ENCODE data around the gene AGPAT4. TPM values are rescaled to one million over a fixed set of nuclear protein-coding genes. Genes with fewer than 3 reads are reported as not detected.
A peak's percentile ranks its signal among the peaks of the same experiment; 100 is the strongest.
"Not testable (repeated sequence)": the region's sequence is repeated elsewhere in the genome, so short reads cannot be mapped to it uniquely, and the experiment has no call there.

The AGPAT4 gene
- total RNA-seq, 2 donors from 2014 or later, result 3.6 to 9.2 TPM

DNA sequence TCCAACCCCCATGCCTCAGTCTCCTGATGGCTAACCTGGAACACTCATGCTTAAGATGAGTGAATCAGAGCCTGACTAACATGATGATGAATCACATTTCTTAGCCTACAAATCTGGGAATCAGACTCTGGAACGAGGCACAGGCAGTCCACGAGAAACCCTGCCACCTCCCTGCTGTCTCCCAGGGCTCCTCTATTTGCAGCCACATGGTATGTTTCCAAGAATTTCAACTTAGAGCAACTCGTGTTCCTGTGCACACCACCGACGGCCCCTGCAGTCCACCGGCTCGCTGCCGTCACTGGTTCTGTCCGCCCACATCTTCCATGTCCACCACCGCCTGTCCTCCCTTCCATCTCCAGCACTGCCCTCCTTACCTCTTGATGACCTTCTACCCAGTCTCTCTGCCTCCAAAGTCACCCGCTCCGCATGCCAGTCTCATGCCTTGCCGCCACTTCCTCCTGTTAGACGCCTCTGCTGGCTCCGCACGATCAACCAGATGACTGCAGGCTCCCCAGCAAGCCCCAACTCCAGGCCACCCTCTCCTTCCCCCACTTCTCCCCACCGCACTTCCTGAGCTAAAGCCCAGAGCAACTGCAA, 87.6 kb downstream of the AGPAT4 start:
- intact Hi-C loops (cut with DNase I), result no loop called here
- Histone ChIP-seq H3K4me1 (no peaks in the 10 kb centered on the region), H3K27ac (no peak overlapping the region), H3K9me3 (no peaks in the 10 kb centered on the region), H3K9ac (ENCODE audit: low read depth in 2 of 2, low read length in 2 of 2) (no peak overlapping the region), H3K36me3 (no peaks in the 10 kb centered on the region), H3K27me3 (no peaks in the 10 kb centered on the region), H3K4me3 (no peak overlapping the region)
- TF ChIP-seq, protein P1, sequence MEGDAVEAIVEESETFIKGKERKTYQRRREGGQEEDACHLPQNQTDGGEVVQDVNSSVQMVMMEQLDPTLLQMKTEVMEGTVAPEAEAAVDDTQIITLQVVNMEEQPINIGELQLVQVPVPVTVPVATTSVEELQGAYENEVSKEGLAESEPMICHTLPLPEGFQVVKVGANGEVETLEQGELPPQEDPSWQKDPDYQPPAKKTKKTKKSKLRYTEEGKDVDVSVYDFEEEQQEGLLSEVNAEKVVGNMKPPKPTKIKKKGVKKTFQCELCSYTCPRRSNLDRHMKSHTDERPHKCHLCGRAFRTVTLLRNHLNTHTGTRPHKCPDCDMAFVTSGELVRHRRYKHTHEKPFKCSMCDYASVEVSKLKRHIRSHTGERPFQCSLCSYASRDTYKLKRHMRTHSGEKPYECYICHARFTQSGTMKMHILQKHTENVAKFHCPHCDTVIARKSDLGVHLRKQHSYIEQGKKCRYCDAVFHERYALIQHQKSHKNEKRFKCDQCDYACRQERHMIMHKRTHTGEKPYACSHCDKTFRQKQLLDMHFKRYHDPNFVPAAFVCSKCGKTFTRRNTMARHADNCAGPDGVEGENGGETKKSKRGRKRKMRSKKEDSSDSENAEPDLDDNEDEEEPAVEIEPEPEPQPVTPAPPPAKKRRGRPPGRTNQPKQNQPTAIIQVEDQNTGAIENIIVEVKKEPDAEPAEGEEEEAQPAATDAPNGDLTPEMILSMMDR (IDR thresholded peaks at IDR 0.05), result no peak
- DNase-seq, result peak; percentile 27

DNA sequence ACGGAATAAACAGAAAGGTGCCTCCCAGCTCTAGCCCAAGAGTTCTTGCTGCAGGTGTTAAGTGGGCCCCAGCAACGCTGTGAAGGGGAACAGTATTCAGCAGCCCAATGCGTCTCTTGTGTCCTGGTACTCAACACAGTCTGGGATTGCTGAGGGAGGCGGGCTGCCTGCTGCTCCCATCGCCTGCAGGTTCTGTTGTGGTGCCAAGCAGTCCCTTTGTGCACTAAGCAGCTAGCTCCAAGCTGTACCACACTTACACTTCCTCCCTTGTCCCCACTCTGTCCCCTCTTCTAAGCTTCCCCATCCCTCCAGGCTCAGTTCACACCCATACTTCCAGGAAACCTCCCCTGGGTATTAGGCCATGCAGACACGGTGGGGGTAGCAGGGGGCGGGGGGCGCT, 92.7 kb downstream of the AGPAT4 start:
- H3K9me3 ChIP-seq, result no peaks in the 10 kb centered on the region
- no peaks in the 10 kb centered on the region for H3K4me1 ChIP-seq
- no peak overlapping the region for H3K4me3 ChIP-seq
- H3K9ac ChIP-seq (ENCODE audit: low read depth in 2 of 2, low read length in 2 of 2), result no peak overlapping the region
- intact Hi-C loops (cut with DNase I), result no loop called here
- H3K36me3 ChIP-seq, result no peaks in the 10 kb centered on the region
- DNase-seq, result no peak
- H3K27ac ChIP-seq, result no peak overlapping the region
- H3K27me3 ChIP-seq, result no peaks in the 10 kb centered on the region
- TF ChIP-seq, protein P1 (IDR thresholded peaks at IDR 0.05), result no peak

DNA sequence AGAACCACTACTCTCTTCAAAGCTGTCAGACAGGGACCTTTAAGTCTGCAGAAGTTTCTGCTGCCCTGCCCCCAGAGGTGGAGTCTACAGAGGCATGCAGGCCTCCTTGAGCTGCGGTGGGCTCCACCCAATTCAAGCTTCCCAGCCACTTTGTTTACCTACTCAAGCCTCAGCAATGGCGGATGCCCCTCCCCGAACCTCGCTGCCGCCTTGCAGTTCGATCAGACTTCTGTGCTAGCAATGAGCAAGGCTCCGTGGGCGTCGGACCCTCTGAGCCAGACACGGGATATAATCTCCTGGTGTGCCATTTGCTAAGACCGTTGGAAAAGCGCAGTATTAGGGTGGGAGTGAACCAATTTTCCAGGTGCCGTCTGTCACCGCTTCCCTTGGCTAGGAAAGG, 95.7 kb downstream of the AGPAT4 start:
- H3K9me3 ChIP-seq; H3K4me3 ChIP-seq; H3K27me3 ChIP-seq; H3K9ac ChIP-seq (ENCODE audit: low read depth in 2 of 2, low read length in 2 of 2); DNase-seq; intact Hi-C loops (cut with DNase I); H3K36me3 ChIP-seq; H3K4me1 ChIP-seq; H3K27ac ChIP-seq: not testable (repeated sequence)

DNA sequence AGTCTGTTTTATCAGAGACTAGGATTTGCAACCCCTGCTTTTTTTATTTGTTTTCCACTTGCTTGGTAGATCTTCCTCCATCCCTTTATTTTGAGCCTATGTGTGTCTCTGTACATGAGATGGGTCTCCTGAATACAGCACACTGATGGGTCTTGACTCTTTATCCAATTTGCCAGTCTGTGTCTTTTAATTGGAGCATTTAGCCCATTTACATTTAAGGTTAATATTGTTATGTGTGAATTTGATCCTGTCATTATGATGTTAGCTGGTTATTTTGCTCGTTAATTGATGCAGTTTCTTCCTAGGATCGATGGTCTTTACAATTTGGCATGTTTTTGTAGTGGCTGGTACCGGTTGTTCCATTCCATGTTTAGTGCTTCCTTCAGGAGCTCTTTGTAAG, 97.4 kb downstream of the AGPAT4 start:
- H3K9me3 ChIP-seq; H3K27ac ChIP-seq; H3K9ac ChIP-seq (ENCODE audit: low read depth in 2 of 2, low read length in 2 of 2); DNase-seq; H3K36me3 ChIP-seq; H3K27me3 ChIP-seq; H3K4me3 ChIP-seq; H3K4me1 ChIP-seq; intact Hi-C loops (cut with DNase I): not testable (repeated sequence)

DNA sequence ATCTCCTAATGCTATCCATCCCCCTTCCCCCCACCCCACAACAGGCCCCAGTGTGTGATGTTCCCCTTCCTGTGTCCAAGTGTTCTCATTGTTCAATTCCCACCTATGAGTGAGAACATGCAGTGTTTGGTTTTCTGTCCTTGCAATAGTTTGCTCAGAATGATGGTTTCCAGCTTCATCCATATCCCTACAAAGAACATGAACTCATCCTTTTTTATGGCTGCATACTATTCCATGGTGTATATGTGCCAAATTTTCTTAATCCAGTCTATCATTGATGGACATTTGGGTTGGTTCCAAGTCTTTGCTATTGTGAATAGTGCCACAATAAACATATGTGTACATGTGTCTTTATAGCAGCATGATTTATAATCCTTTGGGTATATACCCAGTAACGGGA, 101.1 kb downstream of the AGPAT4 start:
- H3K9ac ChIP-seq (ENCODE audit: low read depth in 2 of 2, low read length in 2 of 2); H3K4me1 ChIP-seq; H3K4me3 ChIP-seq; H3K27ac ChIP-seq; H3K36me3 ChIP-seq; intact Hi-C loops (cut with DNase I); H3K27me3 ChIP-seq; H3K9me3 ChIP-seq; DNase-seq: not testable (repeated sequence)

DNA sequence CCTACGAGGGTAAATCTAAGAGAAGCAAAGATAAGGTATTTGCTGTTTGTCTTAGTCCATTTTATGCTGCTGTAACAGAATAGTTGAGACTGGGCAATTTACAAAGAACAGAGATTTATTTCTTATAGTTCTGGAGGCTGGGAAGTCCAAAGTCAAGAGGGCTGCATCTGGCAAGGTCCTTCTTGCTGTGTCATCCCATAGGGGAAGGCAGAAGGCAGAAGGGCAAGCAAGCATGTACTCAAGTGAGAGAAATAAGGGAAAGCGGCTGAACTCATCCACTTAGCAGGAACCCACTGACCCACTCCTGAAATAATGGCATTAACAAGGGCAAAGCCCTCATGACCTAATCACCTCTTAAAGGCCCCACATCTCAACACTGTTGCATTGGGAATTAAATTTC, 102.7 kb downstream of the AGPAT4 start:
- intact Hi-C loops (cut with DNase I), result no loop called here
- no peak overlapping the region for H3K4me3 ChIP-seq
- TF ChIP-seq, protein P1 (IDR thresholded peaks at IDR 0.05), result no peak
- H3K4me1 ChIP-seq, result no peaks in the 10 kb centered on the region
- no peak overlapping the region for H3K27ac ChIP-seq
- no peaks in the 10 kb centered on the region for H3K9me3 ChIP-seq
- H3K27me3 ChIP-seq, result no peaks in the 10 kb centered on the region
- DNase-seq, result no peak
- no peak overlapping the region for H3K9ac ChIP-seq (ENCODE audit: low read depth in 2 of 2, low read length in 2 of 2)
- no peaks in the 10 kb centered on the region for H3K36me3 ChIP-seq

DNA sequence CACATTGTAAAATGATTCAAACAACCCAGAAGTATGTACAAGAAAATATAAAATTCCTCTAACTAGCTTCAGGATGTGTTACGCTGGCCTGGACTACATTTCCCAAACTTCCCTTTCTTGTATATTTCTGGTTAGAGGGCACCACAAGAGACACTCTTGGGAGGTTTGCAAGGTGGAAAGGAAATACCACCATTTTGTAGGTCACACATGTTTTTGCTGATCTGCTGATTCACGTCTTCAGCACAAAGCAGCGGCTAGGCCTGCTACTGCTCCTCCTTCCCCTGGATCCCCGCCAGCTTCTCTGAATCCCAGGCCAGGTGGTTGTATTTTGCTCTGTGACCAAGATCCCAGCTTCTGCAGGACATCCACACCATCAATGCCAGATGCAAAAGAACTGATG, 104.2 kb downstream of the AGPAT4 start:
- H3K27ac ChIP-seq, result no peak overlapping the region
- H3K4me1 ChIP-seq, result no peaks in the 10 kb centered on the region
- H3K36me3 ChIP-seq, result no peaks in the 10 kb centered on the region
- no peak overlapping the region for H3K9ac ChIP-seq (ENCODE audit: low read depth in 2 of 2, low read length in 2 of 2)
- H3K9me3 ChIP-seq, result no peaks in the 10 kb centered on the region
- intact Hi-C loops (cut with DNase I), result no loop called here
- DNase-seq, result no peak
- H3K4me3 ChIP-seq, result no peak overlapping the region
- no peaks in the 10 kb centered on the region for H3K27me3 ChIP-seq
- TF ChIP-seq, protein P1 (IDR thresholded peaks at IDR 0.05), result no peak
